GM12865 (cell line): Measurements from ENCODE around the gene MKLN1.
A peak's percentile ranks its signal among the peaks of the same experiment; 100 is the strongest.

ENCODE experiments used
- DNase-seq: peaks from one replicate; pipeline ENCODE4 v3.0.0; 2010; ENCODE audit warnings: low read depth
- H3K4me3 ChIP-seq: 2 replicates; pipeline ENCODE4 v1.5.1; 2011; ENCODE audit warnings: mild to moderate bottlenecking, low read depth, low read length, control low read depth
- CTCF ChIP-seq: IDR thresholded peaks from 2 replicates; pipeline ENCODE4 v1.5.1; 2011; ENCODE audit warnings: low read length, control low read depth, low read depth, inconsistent platforms; ENCODE audit not compliant: insufficient read depth; ENCODE audit errors: missing control alignments

The MKLN1 gene

GRCh38 chr7:131527456-131527855, 199.8 kb downstream of the MKLN1 start:
- H3K4me3 ChIP-seq: no peak overlapping the region
- peak; percentile 23 for DNase-seq
- TF ChIP-seq CTCF: no peak

DNA sequence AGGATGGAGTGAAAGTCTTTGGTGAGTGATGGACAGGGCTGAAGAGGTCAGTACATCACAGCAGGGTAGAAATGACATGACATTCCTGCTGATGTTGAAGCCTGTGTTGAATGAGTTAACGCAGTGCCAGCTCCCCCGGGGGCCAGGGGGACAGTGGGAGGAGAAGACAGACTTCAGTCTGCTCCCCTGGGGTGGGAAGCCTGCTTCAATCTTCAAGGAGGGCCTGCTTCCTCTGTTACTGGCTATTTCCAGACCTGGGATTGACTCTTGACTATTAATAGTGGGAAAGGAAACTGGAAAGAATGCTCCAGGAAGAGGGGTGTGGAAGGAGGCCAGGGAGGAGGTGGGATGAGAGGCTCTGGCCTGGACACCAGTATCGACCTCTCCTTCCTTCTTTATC, 201.5 kb downstream of the MKLN1 start:
- no peak for TF ChIP-seq CTCF
- H3K4me3 ChIP-seq: no peak overlapping the region
- DNase-seq: no peak

- no peak for DNase-seq
- no peak overlapping the region for H3K4me3 ChIP-seq
- no peak for TF ChIP-seq CTCF
These were observed 201.9 kb downstream of the MKLN1 start for GRCh38 chr7:131529617-131530016.

DNA sequence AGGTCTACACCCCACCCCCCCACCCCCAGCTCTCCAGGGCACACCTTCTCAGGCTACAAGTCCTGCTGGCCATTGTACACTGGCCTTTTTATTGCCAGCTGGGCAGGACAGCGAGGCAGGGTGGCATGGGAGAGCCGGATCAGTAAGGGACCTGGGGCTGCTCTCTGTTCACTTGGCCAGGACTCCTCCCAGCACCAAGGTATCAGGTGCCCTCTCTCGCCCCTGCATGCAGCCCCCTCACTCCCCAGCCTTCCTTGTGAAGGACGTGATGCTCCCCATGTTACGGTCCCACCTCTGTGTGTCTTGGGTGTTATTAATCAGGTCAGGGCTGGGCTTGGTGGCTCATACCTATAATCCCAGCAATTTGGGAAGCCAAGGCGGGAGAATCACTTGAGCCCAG, 202.5 kb downstream of the MKLN1 start:
- no peak for TF ChIP-seq CTCF
- H3K4me3 ChIP-seq: no peak overlapping the region
- no peak for DNase-seq

GRCh38 chr7:131532570-131533091, 205.0 kb downstream of the MKLN1 start:
- no peak for TF ChIP-seq CTCF
- H3K4me3 ChIP-seq: no peak overlapping the region
- DNase-seq: no peak

DNA sequence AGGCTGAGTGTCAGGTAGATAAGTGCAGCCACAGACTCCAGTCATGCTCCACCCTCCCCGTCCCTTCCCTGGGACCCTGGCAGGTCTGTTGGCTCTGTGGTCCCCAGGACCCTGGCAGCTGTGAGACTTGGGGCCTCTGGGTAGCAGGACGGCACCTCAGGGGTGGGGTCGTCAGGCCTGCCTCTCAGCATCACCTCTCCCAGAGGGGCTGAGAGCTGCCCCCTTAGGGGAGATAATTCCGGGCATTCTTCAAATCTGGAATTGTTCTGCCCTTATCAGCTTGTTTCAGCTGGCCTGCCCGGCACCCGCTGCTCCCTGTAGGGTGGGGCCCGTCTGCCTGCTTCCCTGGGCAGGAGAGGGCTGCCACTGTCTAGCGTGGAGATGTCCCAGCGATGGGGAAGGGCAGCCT, 205.5 kb downstream of the MKLN1 start:
- no peak for DNase-seq
- no peak for TF ChIP-seq CTCF
- H3K4me3 ChIP-seq: no peak overlapping the region
